SK-N-SH treated with all-trans-retinoic acid at 6 μM for 48 hours (cell line): ENCODE measurements around the gene ANKRD60.

Experiments
- ATAC-seq: fragments of 200-7000 bp; cut with Tn5 transposase; 3 replicates; pipeline ENCODE4 v1.9.1; 2020; ENCODE audit warnings: mild to moderate bottlenecking, moderate library complexity
- ARNTL ChIP-seq: fragments of 450-650 bp; formaldehyde crosslinking; IDR thresholded peaks from 2 replicates; pipeline ENCODE4 v1.5.0; 2020; ENCODE audit warnings: low read depth, mild to moderate bottlenecking, moderate library complexity, borderline replicate concordance
- BACH2 ChIP-seq: fragments of 250-450 bp; sonication (Bioruptor Pico); IDR thresholded peaks from 2 replicates; pipeline ENCODE4 v1.9.0; 2021; ENCODE audit warnings: mild to moderate bottlenecking, borderline replicate concordance
- ESRRG ChIP-seq: fragments of 250-450 bp; sonication (Bioruptor Pico); IDR thresholded peaks from 2 replicates; pipeline ENCODE4 v1.6.1; 2021; ENCODE audit warnings: mild to moderate bottlenecking
- ISL1 ChIP-seq: fragments of 250-450 bp; sonication (Bioruptor Pico); IDR thresholded peaks from 2 replicates; pipeline ENCODE4 v2.1.2; 2022; ENCODE audit warnings: mild to moderate bottlenecking, moderate library complexity
- OSR1 ChIP-seq: fragments of 250-450 bp; sonication (Bioruptor Pico); IDR thresholded peaks from 2 replicates; pipeline ENCODE4 v1.8.0; 2022; ENCODE audit warnings: moderate library complexity, mild to moderate bottlenecking, inconsistent platforms
- PATZ1 ChIP-seq: fragments of 250-450 bp; sonication (Bioruptor Pico); IDR thresholded peaks from 2 replicates; pipeline ENCODE4 v1.8.0; 2020; ENCODE audit warnings: mild to moderate bottlenecking, moderate library complexity, borderline replicate concordance
- PPARA ChIP-seq: fragments of 250-450 bp; sonication (Bioruptor Pico); IDR thresholded peaks from 2 replicates; pipeline ENCODE4 v1.5.0; 2020; ENCODE audit warnings: mild to moderate bottlenecking, borderline replicate concordance
- RARB ChIP-seq: fragments of 250-450 bp; sonication (Bioruptor Pico); IDR thresholded peaks from 2 replicates; pipeline ENCODE4 v1.8.0; 2021; ENCODE audit warnings: mild to moderate bottlenecking, moderate library complexity
- SNAI2 ChIP-seq: fragments of 250-450 bp; sonication (Bioruptor Pico); IDR thresholded peaks from 2 replicates; pipeline ENCODE4 v1.5.0; 2020; ENCODE audit warnings: mild to moderate bottlenecking, moderate library complexity
- TOX ChIP-seq: fragments of 250-450 bp; sonication (Bioruptor Pico); IDR thresholded peaks from 2 replicates; pipeline ENCODE4 v1.8.0; 2021; ENCODE audit warnings: mild to moderate bottlenecking, moderate library complexity, borderline replicate concordance
- TSHZ2 ChIP-seq: fragments of 250-450 bp; sonication (Bioruptor Pico); IDR thresholded peaks from 2 replicates; pipeline ENCODE4 v1.5.0; 2020; ENCODE audit warnings: mild to moderate bottlenecking, moderate library complexity
- ZC3H10 ChIP-seq: fragments of 250-450 bp; sonication (Bioruptor Pico); IDR thresholded peaks from 2 replicates; pipeline ENCODE4 v1.5.1; 2021; ENCODE audit warnings: mild to moderate bottlenecking, moderate library complexity
- ZFP3 ChIP-seq: fragments of 250-450 bp; sonication (Bioruptor Pico); IDR thresholded peaks from 2 replicates; pipeline ENCODE4 v1.5.0; 2020; ENCODE audit warnings: mild to moderate bottlenecking, moderate library complexity
- ZFP30 ChIP-seq: fragments of 450-650 bp; formaldehyde crosslinking; IDR thresholded peaks from 2 replicates; pipeline ENCODE4 v1.5.0; 2022; ENCODE audit warnings: mild to moderate bottlenecking, moderate library complexity
- ZNF70 ChIP-seq: fragments of 450-650 bp; formaldehyde crosslinking; IDR thresholded peaks from 2 replicates; pipeline ENCODE4 v1.5.0; 2020; ENCODE audit warnings: mild to moderate bottlenecking, moderate library complexity
- TF ChIP-seq, protein P1 (sequence below): fragments of 250-450 bp; sonication (Bioruptor Pico); IDR thresholded peaks from 2 replicates; pipeline ENCODE4 v1.8.0; 2021; ENCODE audit warnings: low read depth, mild to moderate bottlenecking, moderate library complexity, borderline replicate concordance
- TF ChIP-seq, protein P2 (sequence below): fragments of 250-450 bp; sonication (Bioruptor Pico); IDR thresholded peaks from 2 replicates; pipeline ENCODE4 v1.5.1; 2020; ENCODE audit warnings: low read depth, mild to moderate bottlenecking, moderate library complexity

The ANKRD60 gene

GRCh38 chr20:58228103-58228483, 360 bp downstream of the ANKRD60 start:
- no peak for ATAC-seq
- TF ChIP-seq ARNTL (CRISPR knock-in tag) (no peak), ZC3H10 (no peak), SNAI2 (CRISPR knock-in tag) (no peak), TOX (no peak), PATZ1 (no peak)

DNA sequence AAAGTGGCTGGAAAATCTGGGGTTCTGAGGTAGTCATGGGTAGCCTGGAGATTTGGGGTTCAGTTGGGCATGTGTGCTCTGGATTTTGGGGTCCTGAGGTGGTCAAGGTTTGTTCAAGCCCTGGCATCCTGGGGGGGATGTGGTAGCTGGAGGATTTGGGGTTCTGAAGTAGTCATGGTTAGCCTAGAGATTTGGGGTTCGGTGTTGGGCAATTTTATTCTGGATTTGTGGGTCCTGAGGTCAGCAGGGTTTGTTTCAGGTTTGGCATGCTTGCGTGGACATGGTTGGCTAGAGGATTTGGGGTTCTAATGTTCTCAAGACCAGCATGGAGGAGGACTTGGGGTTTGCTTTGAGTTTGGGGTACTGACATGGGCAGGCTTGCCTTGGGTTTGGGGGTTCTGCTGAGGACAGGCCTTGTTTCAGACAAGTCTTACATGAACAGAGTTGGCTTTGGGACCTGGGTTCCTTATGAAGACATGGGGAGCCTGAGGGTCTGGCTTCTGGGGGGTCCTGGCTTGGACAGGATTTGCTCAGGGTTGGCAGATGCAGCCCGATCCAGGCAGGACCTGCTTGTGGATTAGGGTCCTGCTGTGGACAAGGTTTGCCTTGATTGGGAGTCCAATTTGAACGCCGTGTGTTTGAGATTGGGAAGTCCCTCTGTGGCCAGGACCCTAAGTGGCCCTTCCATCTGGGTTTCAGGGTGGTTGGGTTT, 906 bp downstream of the ANKRD60 start:
- no peak for ATAC-seq
- no peak for TF ChIP-seq SNAI2 (CRISPR knock-in tag)
- TF ChIP-seq ZFP3 (CRISPR knock-in tag), result no peak
- TF ChIP-seq, protein P1, sequence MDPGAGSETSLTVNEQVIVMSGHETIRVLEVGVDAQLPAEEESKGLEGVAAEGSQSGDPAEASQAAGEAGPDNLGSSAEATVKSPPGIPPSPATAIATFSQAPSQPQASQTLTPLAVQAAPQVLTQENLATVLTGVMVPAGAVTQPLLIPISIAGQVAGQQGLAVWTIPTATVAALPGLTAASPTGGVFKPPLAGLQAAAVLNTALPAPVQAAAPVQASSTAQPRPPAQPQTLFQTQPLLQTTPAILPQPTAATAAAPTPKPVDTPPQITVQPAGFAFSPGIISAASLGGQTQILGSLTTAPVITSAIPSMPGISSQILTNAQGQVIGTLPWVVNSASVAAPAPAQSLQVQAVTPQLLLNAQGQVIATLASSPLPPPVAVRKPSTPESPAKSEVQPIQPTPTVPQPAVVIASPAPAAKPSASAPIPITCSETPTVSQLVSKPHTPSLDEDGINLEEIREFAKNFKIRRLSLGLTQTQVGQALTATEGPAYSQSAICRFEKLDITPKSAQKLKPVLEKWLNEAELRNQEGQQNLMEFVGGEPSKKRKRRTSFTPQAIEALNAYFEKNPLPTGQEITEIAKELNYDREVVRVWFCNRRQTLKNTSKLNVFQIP (CRISPR knock-in tag), result no peak
- TF ChIP-seq PATZ1, result no peak
- no peak for TF ChIP-seq ZNF70 (CRISPR knock-in tag)
- TF ChIP-seq ISL1, result no peak
- TF ChIP-seq, protein P2, sequence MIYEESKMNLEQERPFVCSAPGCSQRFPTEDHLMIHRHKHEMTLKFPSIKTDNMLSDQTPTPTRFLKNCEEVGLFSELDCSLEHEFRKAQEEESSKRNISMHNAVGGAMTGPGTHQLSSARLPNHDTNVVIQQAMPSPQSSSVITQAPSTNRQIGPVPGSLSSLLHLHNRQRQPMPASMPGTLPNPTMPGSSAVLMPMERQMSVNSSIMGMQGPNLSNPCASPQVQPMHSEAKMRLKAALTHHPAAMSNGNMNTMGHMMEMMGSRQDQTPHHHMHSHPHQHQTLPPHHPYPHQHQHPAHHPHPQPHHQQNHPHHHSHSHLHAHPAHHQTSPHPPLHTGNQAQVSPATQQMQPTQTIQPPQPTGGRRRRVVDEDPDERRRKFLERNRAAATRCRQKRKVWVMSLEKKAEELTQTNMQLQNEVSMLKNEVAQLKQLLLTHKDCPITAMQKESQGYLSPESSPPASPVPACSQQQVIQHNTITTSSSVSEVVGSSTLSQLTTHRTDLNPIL (CRISPR knock-in tag), result no peak
- no peak for TF ChIP-seq ARNTL (CRISPR knock-in tag)
- no peak for TF ChIP-seq ZFP30 (CRISPR knock-in tag)
- TF ChIP-seq RARB (CRISPR knock-in tag), result no peak
- no peak for TF ChIP-seq ZC3H10
- no peak for TF ChIP-seq TSHZ2 (CRISPR knock-in tag)

GRCh38 chr20:58225452-58226200, 2.8 kb downstream of the ANKRD60 start:
- ATAC-seq, result peak; percentile 11; the same call in 1 of the 3 replicates
- TF ChIP-seq SNAI2 (CRISPR knock-in tag) (no peak), PPARA (CRISPR knock-in tag) (no peak), TSHZ2 (CRISPR knock-in tag) (no peak), BACH2 (CRISPR knock-in tag) (no peak), ISL1 (no peak), OSR1 (CRISPR knock-in tag) (no peak), ESRRG (CRISPR knock-in tag) (no peak)
- TF ChIP-seq, protein P1 (CRISPR knock-in tag), result no peak
- TF ChIP-seq, all 23 proteins: peak for 0
